Measurements from ENCODE around the gene ASPG.

ASPG gene

GRCh38 chr14:104085032-104085888 is at the start of gene ASPG:
ASPG (plus strand) TSS chr14:104085700; CDS start chr14:104085771, 71 bp downstream.
- no peaks in the 10 kb centered on the region for H3K36me3 ChIP-seq (ENCODE audit: control insufficient read depth in 1 of 2, insufficient read depth in 2 of 2, low read length in 2 of 2)
- peak within 1 kb of the TSS in 1 of 2 donors; percentile 47 for H3K4me3 ChIP-seq (ENCODE audit: low read depth in 1 of 2, low read length in 2 of 2)
- peaks cover 6% of the 10 kb centered on the region for H3K27me3 ChIP-seq (ENCODE audit: low read depth, low read length)
- H3K9me3 ChIP-seq (ENCODE audit: control insufficient read depth in 1 of 2, low read length in 2 of 2) = no peaks in the 10 kb centered on the region
- H3K4me1 ChIP-seq (ENCODE audit: control insufficient read depth in 1 of 2, insufficient read depth in 2 of 2, low read length in 2 of 2) = peaks cover 0 to 6% of the 10 kb centered on the region in 2 donors
- H3K27ac ChIP-seq (ENCODE audit: low read length) = no peak within 1 kb of the TSS

GRCh38 chr14:104036212-104036611 is 49.3 kb upstream of the ASPG start:
- no peaks in the 10 kb centered on the region for H3K27me3 ChIP-seq (ENCODE audit: low read depth, low read length)
- no peaks in the 10 kb centered on the region for H3K9me3 ChIP-seq (ENCODE audit: control insufficient read depth in 1 of 2, low read length in 2 of 2)
- H3K4me1 ChIP-seq (ENCODE audit: control insufficient read depth in 1 of 2, insufficient read depth in 2 of 2, low read length in 2 of 2) = no peaks in the 10 kb centered on the region
- H3K36me3 ChIP-seq (ENCODE audit: control insufficient read depth in 1 of 2, insufficient read depth in 2 of 2, low read length in 2 of 2) = no peaks in the 10 kb centered on the region
- no peak overlapping the region for H3K27ac ChIP-seq (ENCODE audit: low read length)
- no peak overlapping the region for H3K4me3 ChIP-seq (ENCODE audit: low read depth in 1 of 2, low read length in 2 of 2)

GRCh38 chr14:104037074-104037473 is 48.4 kb upstream of the ASPG start:
- H3K4me3 ChIP-seq (ENCODE audit: low read depth in 1 of 2, low read length in 2 of 2) = no peak overlapping the region
- no peaks in the 10 kb centered on the region for H3K27me3 ChIP-seq (ENCODE audit: low read depth, low read length)
- no peaks in the 10 kb centered on the region for H3K36me3 ChIP-seq (ENCODE audit: control insufficient read depth in 1 of 2, insufficient read depth in 2 of 2, low read length in 2 of 2)
- no peaks in the 10 kb centered on the region for H3K9me3 ChIP-seq (ENCODE audit: control insufficient read depth in 1 of 2, low read length in 2 of 2)
- no peak overlapping the region for H3K27ac ChIP-seq (ENCODE audit: low read length)
- no peaks in the 10 kb centered on the region for H3K4me1 ChIP-seq (ENCODE audit: control insufficient read depth in 1 of 2, insufficient read depth in 2 of 2, low read length in 2 of 2)

GRCh38 chr14:104037903-104038302 is 47.6 kb upstream of the ASPG start:
- Histone ChIP-seq H3K4me1 (ENCODE audit: control insufficient read depth in 1 of 2, insufficient read depth in 2 of 2, low read length in 2 of 2) (no peaks in the 10 kb centered on the region), H3K9me3 (ENCODE audit: control insufficient read depth in 1 of 2, low read length in 2 of 2) (no peaks in the 10 kb centered on the region), H3K4me3 (ENCODE audit: low read depth in 1 of 2, low read length in 2 of 2) (no peak overlapping the region), H3K36me3 (ENCODE audit: control insufficient read depth in 1 of 2, insufficient read depth in 2 of 2, low read length in 2 of 2) (no peaks in the 10 kb centered on the region), H3K27me3 (ENCODE audit: low read depth, low read length) (no peaks in the 10 kb centered on the region), H3K27ac (ENCODE audit: low read length) (no peak overlapping the region)

GRCh38 chr14:104039214-104039613 is 46.3 kb upstream of the ASPG start:
- Histone ChIP-seq H3K4me1 (ENCODE audit: control insufficient read depth in 1 of 2, insufficient read depth in 2 of 2, low read length in 2 of 2) (no peaks in the 10 kb centered on the region), H3K27me3 (ENCODE audit: low read depth, low read length) (no peaks in the 10 kb centered on the region), H3K4me3 (ENCODE audit: low read depth in 1 of 2, low read length in 2 of 2) (no peak overlapping the region), H3K27ac (ENCODE audit: low read length) (no peak overlapping the region), H3K36me3 (ENCODE audit: control insufficient read depth in 1 of 2, insufficient read depth in 2 of 2, low read length in 2 of 2) (no peaks in the 10 kb centered on the region), H3K9me3 (ENCODE audit: control insufficient read depth in 1 of 2, low read length in 2 of 2) (no peaks in the 10 kb centered on the region)

- Histone ChIP-seq H3K36me3 (ENCODE audit: control insufficient read depth in 1 of 2, insufficient read depth in 2 of 2, low read length in 2 of 2) (no peaks in the 10 kb centered on the region), H3K4me3 (ENCODE audit: low read depth in 1 of 2, low read length in 2 of 2) (no peak overlapping the region), H3K27me3 (ENCODE audit: low read depth, low read length) (no peaks in the 10 kb centered on the region), H3K9me3 (ENCODE audit: control insufficient read depth in 1 of 2, low read length in 2 of 2) (no peaks in the 10 kb centered on the region), H3K27ac (ENCODE audit: low read length) (no peak overlapping the region), H3K4me1 (ENCODE audit: control insufficient read depth in 1 of 2, insufficient read depth in 2 of 2, low read length in 2 of 2) (no peaks in the 10 kb centered on the region)
Measured at GRCh38 chr14:104040539-104040938, 45.0 kb upstream of the ASPG start.

- no peaks in the 10 kb centered on the region for H3K9me3 ChIP-seq (ENCODE audit: control insufficient read depth in 1 of 2, low read length in 2 of 2)
- H3K36me3 ChIP-seq (ENCODE audit: control insufficient read depth in 1 of 2, insufficient read depth in 2 of 2, low read length in 2 of 2) = no peaks in the 10 kb centered on the region
- no peak overlapping the region for H3K27ac ChIP-seq (ENCODE audit: low read length)
- H3K4me3 ChIP-seq (ENCODE audit: low read depth in 1 of 2, low read length in 2 of 2) = no peak overlapping the region
- no peaks in the 10 kb centered on the region for H3K27me3 ChIP-seq (ENCODE audit: low read depth, low read length)
- no peaks in the 10 kb centered on the region for H3K4me1 ChIP-seq (ENCODE audit: control insufficient read depth in 1 of 2, insufficient read depth in 2 of 2, low read length in 2 of 2)
Measured at GRCh38 chr14:104041430-104042104, 43.9 kb upstream of the ASPG start.

- Histone ChIP-seq H3K4me1 (ENCODE audit: control insufficient read depth in 1 of 2, insufficient read depth in 2 of 2, low read length in 2 of 2) (no peaks in the 10 kb centered on the region), H3K27me3 (ENCODE audit: low read depth, low read length) (no peaks in the 10 kb centered on the region), H3K9me3 (ENCODE audit: control insufficient read depth in 1 of 2, low read length in 2 of 2) (no peaks in the 10 kb centered on the region), H3K4me3 (ENCODE audit: low read depth in 1 of 2, low read length in 2 of 2) (no peak overlapping the region), H3K27ac (ENCODE audit: low read length) (no peak overlapping the region), H3K36me3 (ENCODE audit: control insufficient read depth in 1 of 2, insufficient read depth in 2 of 2, low read length in 2 of 2) (no peaks in the 10 kb centered on the region)
Measured at GRCh38 chr14:104044016-104044415, 41.5 kb upstream of the ASPG start.

- H3K36me3 ChIP-seq (ENCODE audit: control insufficient read depth in 1 of 2, insufficient read depth in 2 of 2, low read length in 2 of 2) = no peaks in the 10 kb centered on the region
- H3K27ac ChIP-seq (ENCODE audit: low read length) = no peak overlapping the region
- H3K27me3 ChIP-seq (ENCODE audit: low read depth, low read length) = no peaks in the 10 kb centered on the region
- no peak overlapping the region for H3K4me3 ChIP-seq (ENCODE audit: low read depth in 1 of 2, low read length in 2 of 2)
- no peaks in the 10 kb centered on the region for H3K4me1 ChIP-seq (ENCODE audit: control insufficient read depth in 1 of 2, insufficient read depth in 2 of 2, low read length in 2 of 2)
- no peaks in the 10 kb centered on the region for H3K9me3 ChIP-seq (ENCODE audit: control insufficient read depth in 1 of 2, low read length in 2 of 2)
Measured at GRCh38 chr14:104047761-104048160, 37.7 kb upstream of the ASPG start.

GRCh38 chr14:104048758-104049507 is 36.6 kb upstream of the ASPG start:
- Histone ChIP-seq H3K9me3 (ENCODE audit: control insufficient read depth in 1 of 2, low read length in 2 of 2) (no peaks in the 10 kb centered on the region), H3K27me3 (ENCODE audit: low read depth, low read length) (no peaks in the 10 kb centered on the region), H3K4me3 (ENCODE audit: low read depth in 1 of 2, low read length in 2 of 2) (no peak overlapping the region), H3K4me1 (ENCODE audit: control insufficient read depth in 1 of 2, insufficient read depth in 2 of 2, low read length in 2 of 2) (no peaks in the 10 kb centered on the region), H3K36me3 (ENCODE audit: control insufficient read depth in 1 of 2, insufficient read depth in 2 of 2, low read length in 2 of 2) (no peaks in the 10 kb centered on the region), H3K27ac (ENCODE audit: low read length) (no peak overlapping the region)

GRCh38 chr14:104049576-104050240 is 35.8 kb upstream of the ASPG start:
- H3K27ac ChIP-seq (ENCODE audit: low read length) = no peak overlapping the region
- no peaks in the 10 kb centered on the region for H3K9me3 ChIP-seq (ENCODE audit: control insufficient read depth in 1 of 2, low read length in 2 of 2)
- H3K4me3 ChIP-seq (ENCODE audit: low read depth in 1 of 2, low read length in 2 of 2) = no peak overlapping the region
- H3K4me1 ChIP-seq (ENCODE audit: control insufficient read depth in 1 of 2, insufficient read depth in 2 of 2, low read length in 2 of 2) = no peaks in the 10 kb centered on the region
- no peaks in the 10 kb centered on the region for H3K36me3 ChIP-seq (ENCODE audit: control insufficient read depth in 1 of 2, insufficient read depth in 2 of 2, low read length in 2 of 2)
- no peaks in the 10 kb centered on the region for H3K27me3 ChIP-seq (ENCODE audit: low read depth, low read length)
